Amniotic epithelial cell (primary cell): ENCODE results near the gene RASEF.
"Not testable (repeated sequence)": the region's sequence is repeated elsewhere in the genome, so short reads cannot be mapped to it uniquely, and the experiment has no call there.

Experiments used
- DNase-seq: peaks from one replicate; pipeline ENCODE4 v3.0.0-alpha.2; 2010; ENCODE audit warnings: low read depth

RASEF gene

DNA sequence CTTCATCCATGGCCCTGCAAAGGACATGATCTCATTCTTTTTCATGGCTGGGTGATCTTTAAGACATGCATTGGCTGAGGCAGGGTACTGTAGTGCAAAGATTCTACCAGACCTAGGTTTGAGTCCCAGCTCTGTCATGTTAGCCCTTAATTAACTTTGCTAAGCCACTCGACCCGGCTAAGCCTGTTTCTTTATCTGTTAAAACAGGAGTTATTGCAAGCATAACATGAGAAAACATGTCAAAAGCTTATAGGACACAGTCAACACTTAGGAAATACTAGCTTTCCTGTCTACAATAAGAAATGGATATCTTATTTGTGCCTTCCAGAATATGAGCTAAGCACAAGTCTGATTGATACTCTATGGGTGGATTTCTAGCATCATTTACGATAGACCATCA lies 92.6 kb downstream of the RASEF start:
- DNase-seq = no peak

DNA sequence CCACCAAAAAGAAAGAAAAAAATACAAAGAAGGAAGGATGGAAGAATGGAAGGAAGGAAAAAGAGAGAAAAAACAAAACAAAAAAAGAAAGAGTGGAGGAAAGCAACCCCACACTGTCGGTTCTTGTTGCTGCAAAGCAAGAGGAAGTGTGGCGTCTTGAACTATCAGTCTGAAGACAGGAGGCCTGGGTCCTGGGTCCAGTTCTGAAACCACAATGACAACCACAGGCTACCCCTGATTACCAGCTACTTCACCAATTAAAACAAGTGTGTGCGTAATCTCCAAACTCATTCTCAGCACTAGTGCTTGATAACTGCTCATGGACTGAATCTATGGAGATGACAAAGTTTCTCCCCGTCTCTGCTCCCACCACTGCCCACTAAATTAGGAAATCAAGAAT lies 93.7 kb downstream of the RASEF start:
- DNase-seq = no peak

DNA sequence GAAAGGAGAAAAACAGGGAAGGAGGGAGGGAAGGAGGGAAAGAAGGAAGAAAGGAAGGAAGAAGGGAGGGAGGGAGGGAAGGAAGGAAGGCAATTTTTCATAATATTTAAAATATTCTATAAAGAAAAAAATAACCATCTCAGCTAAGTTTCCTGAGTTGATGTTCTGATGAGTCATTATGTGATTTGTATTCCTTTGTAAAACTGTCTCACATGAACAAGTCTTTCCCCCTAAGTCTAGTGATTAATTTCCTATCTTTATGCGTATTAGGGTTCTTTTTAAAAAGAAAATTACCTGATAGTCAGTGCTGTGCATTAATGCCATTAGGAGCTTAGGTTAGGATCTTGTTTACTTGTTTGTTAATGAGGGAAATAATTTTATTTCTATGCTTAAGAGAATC lies 94.1 kb downstream of the RASEF start:
- DNase-seq = no peak

DNA sequence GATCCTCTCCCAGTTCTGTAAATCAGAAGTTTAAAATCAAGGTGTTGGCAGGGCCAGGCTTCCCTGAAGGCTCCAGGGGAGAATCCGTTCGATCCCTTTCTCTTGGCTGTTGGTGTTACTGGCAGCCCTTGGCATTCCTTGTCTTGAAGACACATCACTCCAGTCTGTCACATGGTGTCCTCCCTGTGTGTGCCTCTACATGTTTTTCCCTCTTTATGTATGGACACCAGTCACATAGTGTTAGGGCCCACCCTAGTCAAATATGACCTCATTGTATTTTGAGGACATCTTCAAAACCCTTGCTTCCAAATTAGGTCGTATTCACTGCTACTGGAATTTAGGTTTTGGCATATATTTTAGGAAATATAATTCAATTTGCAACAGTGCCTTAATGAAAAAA lies 94.6 kb downstream of the RASEF start:
- no peak for DNase-seq

- DNase-seq = peak; percentile 68
Observed at GRCh38 chr9:82961504-82962125, 101.3 kb downstream of the RASEF start.

GRCh38 chr9:82957529-82958379 lies 105.2 kb downstream of the RASEF start:
- DNase-seq = no peak

GRCh38 chr9:82949203-82949602 lies 113.7 kb downstream of the RASEF start:
- DNase-seq = peak; percentile 70

GRCh38 chr9:82940376-82940775 lies 122.6 kb downstream of the RASEF start:
- DNase-seq = no peak

GRCh38 chr9:82939451-82939850 lies 123.5 kb downstream of the RASEF start:
- no peak for DNase-seq

DNA sequence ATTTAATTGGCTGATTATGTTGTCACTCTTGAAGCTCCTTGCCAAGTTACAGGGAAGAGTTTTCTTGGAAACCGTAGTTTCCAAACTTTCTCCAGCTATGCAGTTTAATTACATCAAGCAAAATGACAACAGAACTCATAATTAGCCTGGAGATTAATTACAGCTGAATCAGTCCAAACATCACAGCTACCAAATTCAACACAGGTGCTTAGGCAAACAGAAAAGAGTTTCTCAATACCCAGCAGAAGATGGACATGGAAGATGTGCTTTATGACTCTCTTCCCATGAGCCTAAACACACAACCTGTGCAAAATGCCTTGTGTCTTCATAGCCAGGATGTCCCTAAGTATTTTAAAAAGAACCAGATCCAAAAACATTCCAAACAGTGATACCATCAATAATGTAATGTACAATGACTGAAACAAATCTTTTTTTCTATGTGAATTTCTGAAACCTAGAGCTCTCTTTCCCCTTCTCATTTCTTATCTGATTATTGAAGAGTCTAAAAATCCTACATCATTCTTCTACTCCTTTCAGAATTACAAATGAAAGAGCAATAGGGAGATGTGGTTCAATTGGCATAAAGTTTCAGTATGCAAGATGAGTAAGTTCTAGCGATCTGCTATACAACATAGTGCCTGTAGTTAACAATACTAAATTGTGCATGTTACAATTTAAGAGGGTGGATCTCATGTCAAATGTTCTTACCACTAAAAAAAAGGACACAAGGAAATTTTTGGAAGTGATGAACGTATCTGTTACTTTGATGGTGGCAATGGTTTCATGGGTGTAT lies 124.3 kb downstream of the RASEF start:
- no peak for DNase-seq

DNA sequence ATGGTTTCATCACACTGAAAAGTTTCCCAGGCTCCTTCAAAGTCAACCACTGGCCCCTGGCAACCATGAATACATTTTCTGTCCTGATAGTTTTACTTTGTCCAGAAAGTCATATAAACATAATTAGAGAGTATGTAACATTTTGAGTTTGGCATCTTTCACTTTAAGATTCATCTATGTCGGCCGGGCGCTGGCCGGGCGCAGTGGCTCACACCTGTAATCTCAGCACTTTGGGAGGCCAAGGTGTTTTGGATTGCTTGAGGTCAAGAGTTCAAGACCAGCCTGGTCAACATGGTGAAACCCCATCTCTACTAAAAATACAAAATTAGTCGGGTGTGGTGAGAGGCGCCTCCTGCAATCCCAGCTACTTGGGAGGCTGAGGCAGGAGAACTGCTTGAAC lies 126.4 kb downstream of the RASEF start:
- peak; percentile 66 for DNase-seq

DNA sequence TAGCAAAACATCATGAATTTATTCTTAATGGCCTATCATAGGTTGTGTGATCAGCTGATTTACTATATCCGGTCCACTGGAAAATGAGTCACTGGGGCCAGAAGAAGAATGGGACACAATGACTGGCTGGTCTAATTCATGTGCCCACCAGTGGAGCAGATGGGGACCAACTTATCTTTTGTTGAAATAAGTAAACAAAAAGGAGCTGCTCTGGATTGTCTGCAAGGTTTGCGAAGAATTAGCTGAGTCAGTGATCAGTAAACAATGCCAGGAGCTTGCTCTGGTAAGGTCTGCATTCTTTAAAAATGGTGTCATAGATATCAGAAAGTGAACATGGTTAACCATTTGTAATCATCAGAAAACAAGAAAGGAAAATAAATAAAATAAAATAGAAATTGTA lies 128.0 kb downstream of the RASEF start:
- DNase-seq = peak; percentile 91

GRCh38 chr9:82934025-82934424 lies 128.9 kb downstream of the RASEF start:
- DNase-seq = not testable (repeated sequence)

- no peak for DNase-seq
Observed at GRCh38 chr9:82930116-82930515, 132.8 kb downstream of the RASEF start.
